HG02870 (cell line): Measurements from ENCODE around the gene NXNL1.
A peak's percentile ranks its signal among the peaks of the same experiment; 100 is the strongest.

Experiments
- ATAC-seq: cut with Tn5 transposase; IDR thresholded peaks from one replicate; pipeline ENCODE4 v1.9.1; 2021; ENCODE audit warnings: mild to moderate bottlenecking, moderate library complexity; ENCODE audit not compliant: unreplicated experiment

The NXNL1 gene

GRCh38 chr19:17458970-17459369 lies 1.8 kb downstream of the NXNL1 start:
- ATAC-seq = no peak

- ATAC-seq = no peak
Observed at GRCh38 chr19:17457616-17458015, 3.1 kb downstream of the NXNL1 start.

GRCh38 chr19:17456127-17456526 lies 4.6 kb downstream of the NXNL1 start:
- ATAC-seq = no peak

GRCh38 chr19:17455308-17456123 lies 5.2 kb downstream of the NXNL1 start:
- no peak for ATAC-seq

- no peak for ATAC-seq
Observed at GRCh38 chr19:17454576-17455071, 6.1 kb downstream of the NXNL1 start.

GRCh38 chr19:17451820-17452219 lies 8.9 kb downstream of the NXNL1 start:
- no peak for ATAC-seq

- peak; percentile 55 for ATAC-seq
Observed at GRCh38 chr19:17450264-17451075, 10.3 kb downstream of the NXNL1 start.

GRCh38 chr19:17448131-17448967 lies 12.4 kb downstream of the NXNL1 start, which contains the start of gene TMEM221:
Gene TMEM221, minus strand, starts transcription at chr19:17448668. Its CDS starts 206 bp downstream, at chr19:17448462.
- ATAC-seq = no peak

- ATAC-seq = no peak
Observed at GRCh38 chr19:17447704-17448130, 13.0 kb downstream of the NXNL1 start.

GRCh38 chr19:17445526-17446165 lies 15.1 kb downstream of the NXNL1 start:
- ATAC-seq = no peak

GRCh38 chr19:17441241-17442021 lies 19.3 kb downstream of the NXNL1 start:
- ATAC-seq = no peak

GRCh38 chr19:17436874-17437267 lies 23.9 kb downstream of the NXNL1 start:
- no peak for ATAC-seq

- no peak for ATAC-seq
Observed at GRCh38 chr19:17436094-17436873, 24.4 kb downstream of the NXNL1 start.

- ATAC-seq = no peak
Observed at GRCh38 chr19:17435218-17435617, 25.5 kb downstream of the NXNL1 start.

GRCh38 chr19:17431417-17431816 lies 29.3 kb downstream of the NXNL1 start:
- no peak for ATAC-seq

- ATAC-seq = no peak
Observed at GRCh38 chr19:17429641-17430113, 31.0 kb downstream of the NXNL1 start.

- no peak for ATAC-seq
Observed at GRCh38 chr19:17424743-17425365, 35.9 kb downstream of the NXNL1 start.
